COLO829 (cell line): ENCODE measurements around the gene ARID4A.
A peak's percentile ranks its signal among the peaks of the same experiment; 100 is the strongest.
"Not testable (repeated sequence)": the region's sequence is repeated elsewhere in the genome, so short reads cannot be mapped to it uniquely, and the experiment has no call there.

Experiments used
- DNase-seq: peaks from one replicate; pipeline ENCODE4 v3.0.0; 2012; ENCODE audit warnings: low spot score

ARID4A gene

DNA sequence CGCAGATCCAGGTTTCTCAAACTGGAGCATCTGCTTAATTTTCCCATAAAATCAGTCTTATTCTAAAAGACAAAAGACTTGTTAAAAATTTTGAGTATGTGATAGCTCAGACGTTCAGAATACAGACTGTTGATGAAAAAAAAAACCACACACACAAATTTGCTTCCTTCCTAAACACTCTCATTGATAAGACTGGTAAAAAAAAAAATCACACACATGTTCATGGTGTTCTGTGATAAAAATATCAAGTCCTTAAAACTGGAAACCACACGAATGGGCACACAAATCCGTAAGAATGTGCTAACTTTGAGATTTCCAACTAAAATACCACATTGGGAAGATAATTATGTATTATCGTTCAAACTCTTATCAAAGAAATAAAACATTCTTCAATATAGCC, 6.7 kb upstream of the ARID4A start:
- DNase-seq, result no peak

DNA sequence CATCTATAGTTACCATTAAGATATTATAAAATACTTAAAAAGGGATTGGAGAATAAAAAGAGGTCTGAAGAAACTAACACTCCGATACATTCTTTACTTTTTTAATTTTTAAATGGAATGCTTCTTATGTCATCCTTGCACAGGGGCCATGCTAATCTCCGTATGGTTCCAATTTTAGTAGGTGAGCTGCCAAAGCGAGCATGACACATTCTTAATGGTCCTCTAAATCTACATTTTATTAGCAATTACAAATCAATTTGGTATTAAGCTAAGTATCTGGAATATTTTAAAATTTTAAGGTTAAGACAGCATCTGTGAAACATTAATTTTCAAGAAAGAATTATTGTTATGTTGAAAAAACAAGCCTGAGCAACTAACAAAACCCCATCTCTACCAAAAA, 6.2 kb upstream of the ARID4A start:
- DNase-seq, result no peak

DNA sequence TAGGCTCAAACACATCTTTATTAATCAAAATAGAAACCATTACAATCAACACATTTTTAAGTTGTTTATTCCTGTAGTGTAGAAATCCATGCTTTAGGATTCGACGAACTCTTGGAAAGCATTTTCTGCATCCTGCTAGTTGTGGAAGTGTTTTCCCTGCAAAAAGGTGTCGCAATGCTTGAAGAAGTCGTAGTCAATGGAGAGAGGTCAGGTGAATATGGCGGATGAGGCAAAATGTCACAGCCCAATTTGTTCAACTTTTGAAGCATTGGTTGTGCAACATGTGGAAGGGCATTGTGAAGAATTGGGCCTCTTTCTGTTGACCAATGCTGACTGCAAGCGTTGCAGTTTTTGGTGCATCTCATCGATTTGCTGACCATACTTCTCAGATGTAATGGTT, 4.2 kb upstream of the ARID4A start:
- DNase-seq, result no peak

DNA sequence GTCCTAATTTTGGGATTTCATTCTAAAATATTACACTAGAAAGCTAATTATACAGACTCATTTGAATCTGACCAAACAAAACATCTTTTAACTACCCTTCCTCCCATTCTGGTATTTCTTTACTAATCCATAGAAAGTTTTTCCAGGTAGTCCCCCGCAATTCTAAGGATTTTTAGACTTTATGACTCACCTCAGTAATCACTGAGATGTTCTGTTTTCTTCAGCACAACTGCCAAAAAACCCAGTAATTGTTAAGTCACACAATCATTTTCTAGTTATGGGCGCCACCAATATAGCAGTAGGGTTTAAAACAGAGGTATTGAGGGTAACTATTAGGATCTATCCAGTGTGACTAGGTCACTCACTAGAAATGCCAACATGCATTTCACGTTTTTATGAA, 1.6 kb upstream of the ARID4A start:
- DNase-seq, result no peak

DNA sequence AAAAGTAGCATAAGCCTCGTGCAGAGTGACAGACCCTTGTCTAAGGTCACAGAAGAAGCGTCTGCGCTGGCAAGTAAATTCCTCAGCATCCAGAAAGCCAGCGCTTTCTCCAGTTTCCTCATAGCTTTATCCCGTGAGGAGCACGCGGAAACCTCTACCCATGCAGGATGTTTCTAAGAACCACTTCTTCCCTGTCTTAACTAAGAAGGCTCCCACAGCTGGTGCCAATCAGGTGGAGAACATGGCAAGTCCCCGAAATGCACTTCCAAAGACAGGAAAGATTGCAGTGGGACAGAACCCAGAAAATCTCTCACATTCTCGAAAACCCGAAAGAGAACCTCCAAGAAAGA, 968 bp upstream of the ARID4A start:
- no peak for DNase-seq

DNA sequence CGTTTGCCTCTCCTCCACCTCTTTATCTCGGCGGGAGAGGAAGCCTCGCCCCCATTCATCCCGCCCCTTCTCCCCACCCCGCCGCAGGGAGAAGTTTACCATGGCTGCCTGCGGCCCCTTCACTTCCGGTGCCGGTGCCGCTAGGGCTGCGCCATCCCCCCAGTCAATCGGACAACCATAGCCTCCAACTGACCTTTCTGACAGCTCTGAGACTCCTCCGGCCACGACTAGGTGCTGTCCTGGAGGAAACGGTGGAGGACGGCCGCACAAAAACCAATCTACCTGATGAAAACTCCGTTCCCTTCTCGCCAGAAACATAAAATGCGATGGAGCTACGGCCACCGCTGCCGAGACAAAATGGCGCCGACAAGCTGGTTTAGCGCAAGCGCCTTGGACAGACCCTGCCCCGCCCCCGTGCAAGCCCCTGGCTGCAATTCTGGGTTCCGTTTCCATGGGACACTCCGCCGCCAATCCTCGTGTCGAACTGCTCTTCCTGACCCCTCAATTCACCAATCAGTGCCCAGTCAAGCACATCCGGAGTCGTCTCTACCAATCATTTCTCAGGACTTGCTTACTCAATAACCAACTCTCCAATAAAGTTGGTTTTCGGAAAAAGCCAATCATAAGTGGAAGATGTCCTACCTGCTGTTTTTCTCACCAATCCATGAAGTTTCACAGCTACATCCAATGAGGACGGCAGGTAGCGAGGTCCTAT, 436 bp upstream of the ARID4A start:
- peak; percentile 99 for DNase-seq

DNA sequence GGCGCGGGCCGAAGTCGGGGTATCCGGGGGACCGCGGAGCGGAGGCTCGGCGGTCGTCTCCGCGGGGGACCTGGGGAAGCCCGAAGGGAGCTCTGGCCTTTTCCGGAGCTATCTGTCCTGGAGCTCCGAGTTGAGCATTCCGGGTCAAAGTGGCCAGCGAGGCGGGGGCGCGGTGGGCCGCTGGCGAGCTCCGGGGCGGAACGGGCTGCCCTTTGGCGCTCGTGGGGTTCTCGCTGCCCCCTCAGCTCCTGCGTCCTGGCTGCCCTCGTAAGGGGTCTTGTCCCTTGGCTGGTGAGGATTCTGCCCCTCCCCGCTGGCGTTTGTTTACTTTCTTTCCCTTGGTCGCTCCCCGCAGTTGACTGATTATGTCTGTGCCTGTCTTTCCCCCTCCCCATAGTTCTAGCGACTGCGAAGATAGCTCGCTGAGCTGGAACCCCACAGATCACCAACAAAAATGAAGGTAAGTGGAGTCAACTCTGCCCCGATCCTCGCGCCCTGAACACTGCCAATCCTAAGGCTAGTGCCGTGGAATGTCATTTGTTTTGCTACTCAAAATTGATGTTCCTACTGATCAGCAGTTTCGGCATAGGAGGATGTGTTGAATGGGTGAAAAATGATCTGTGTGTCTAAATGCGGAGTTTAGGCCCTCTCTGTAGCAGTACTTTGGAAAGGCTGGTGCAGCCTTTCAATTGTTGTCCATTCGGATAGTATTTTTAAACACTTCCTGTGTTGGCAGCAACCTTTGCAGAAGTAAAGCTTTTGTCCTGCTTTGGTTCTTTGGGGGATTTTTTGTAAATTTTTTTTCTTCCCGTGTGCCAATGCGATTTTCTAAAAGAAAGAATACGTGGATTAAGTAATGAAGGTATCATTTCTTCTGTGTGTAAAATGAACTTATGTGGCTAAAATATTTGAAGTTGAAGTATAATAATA, 1.3 kb downstream of the ARID4A start:
- no peak for DNase-seq

DNA sequence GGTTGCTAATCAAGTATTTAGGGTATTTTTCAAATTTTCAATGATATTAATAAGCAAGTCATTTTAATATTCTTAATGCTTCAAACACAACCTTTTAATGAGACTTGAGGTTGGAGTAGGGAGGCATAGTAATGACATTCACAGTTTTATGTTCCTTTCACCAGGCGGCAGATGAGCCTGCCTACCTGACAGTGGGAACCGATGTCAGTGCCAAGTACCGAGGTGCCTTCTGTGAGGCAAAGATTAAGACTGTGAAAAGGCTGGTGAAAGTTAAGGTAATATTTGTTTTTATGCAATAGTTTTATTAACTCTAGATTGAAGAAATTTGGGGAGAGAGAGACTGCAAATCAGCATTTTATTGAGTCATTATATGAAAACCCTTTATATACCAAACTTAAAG, 3.1 kb downstream of the ARID4A start:
- DNase-seq, result no peak

DNA sequence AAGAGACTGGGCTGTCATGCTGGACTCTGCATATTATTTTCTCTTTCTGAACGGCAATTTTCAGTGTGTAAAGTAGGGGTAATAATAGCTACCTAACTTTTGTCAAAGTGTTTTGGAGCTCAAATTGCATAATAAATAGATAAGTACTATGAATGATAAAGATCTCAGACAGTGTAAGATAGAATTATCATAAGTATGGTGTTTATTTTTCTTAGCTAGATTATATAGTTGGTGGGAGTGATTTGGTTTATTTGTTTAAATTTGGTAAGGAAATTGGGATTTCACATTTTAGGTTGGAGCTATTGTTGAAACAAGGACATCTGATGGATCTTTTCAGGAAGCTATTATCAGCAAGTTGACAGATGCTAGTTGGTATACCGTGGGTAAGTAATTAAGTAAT, 7.4 kb downstream of the ARID4A start:
- DNase-seq, result no peak

DNA sequence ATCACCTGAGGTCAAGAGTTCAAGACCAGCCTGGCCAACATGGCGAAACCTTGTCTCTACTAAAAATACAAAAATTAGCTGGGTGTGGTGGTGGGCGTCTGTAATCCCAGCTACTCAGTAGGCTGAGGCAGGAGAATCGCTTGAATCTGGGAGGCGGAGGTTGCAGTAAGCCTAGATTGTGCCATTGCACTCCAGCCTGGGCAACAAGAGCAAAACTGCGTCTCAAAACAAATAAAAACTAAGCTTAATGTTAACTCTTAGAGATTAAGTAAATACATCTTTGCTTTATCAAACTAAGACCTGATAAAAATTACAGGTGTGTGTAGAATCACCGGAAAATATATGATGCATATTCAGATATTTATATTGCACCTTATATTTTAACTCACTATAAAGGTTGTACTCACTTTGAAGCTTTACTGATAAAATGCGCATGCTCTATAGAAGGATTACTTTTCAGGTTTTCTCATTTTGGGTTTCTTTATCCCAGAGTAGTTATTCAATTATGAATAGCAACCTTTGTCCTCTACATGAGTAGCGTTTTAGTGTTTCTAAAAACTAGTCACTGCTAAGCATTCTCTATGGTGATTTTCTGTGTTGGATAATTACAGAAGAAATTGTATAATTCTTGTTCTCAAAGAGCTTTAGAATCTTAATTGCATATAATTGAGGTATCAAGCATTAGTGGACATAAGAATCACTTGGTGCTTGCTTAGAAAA, 9.4 kb downstream of the ARID4A start:
- peak; percentile 58 for DNase-seq

DNA sequence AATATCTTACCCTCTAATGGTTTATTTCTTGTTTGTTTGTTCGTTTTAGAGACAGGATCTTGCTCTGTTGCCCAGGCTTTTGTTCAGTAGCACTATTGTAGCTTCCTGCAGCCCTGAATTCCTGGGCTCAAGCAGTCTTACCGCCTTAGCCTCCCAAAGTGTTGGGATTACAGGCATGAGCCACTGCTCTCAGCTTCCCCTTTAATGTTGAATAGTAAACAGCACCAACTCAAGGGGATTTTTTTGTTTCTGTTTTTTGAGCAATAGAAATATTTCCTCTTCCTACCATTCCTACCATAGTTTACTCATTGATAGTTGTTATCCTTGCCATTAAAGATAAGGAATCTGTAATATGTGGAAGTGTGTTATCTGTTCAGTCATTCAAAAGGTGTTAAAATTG, 10.7 kb downstream of the ARID4A start:
- no peak for DNase-seq

DNA sequence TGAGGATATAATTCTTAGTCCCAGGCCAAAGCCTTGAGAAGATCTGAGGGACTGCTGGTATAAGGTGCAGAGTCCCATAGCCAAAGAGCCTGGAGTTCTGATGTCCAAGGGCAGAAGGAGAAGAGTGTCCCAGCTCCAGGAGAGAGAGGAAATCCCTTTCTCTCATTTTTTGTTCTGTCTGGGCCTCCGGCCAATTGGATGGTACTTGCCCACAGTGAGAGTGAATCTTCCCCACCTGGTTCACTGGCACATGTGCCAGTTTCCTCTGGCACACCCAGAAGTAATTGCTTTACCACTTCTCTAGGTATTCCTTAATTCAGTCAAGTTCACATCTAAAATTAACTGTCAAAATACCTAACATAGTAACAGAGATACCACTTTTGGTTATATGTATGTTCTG, 15.3 kb downstream of the ARID4A start:
- no peak for DNase-seq

DNA sequence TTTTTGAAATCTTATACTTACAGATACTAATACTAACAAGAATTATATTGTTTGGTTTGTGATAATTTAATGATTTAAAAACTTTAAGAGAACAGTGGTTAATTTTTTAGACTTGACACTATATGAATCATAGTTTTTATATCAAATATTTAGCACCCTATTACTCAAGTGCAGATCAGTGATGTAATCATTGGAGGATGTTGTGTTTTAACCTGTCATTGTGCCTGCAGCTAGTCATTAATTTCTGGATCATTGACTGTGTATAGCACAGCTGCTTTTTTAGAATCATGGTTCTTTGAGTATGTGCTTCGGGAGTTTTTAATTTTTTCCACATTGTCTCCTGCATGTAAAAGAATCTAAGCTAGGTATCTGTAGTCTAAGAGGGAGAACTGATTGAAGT, 17.3 kb downstream of the ARID4A start:
- DNase-seq, result no peak

DNA sequence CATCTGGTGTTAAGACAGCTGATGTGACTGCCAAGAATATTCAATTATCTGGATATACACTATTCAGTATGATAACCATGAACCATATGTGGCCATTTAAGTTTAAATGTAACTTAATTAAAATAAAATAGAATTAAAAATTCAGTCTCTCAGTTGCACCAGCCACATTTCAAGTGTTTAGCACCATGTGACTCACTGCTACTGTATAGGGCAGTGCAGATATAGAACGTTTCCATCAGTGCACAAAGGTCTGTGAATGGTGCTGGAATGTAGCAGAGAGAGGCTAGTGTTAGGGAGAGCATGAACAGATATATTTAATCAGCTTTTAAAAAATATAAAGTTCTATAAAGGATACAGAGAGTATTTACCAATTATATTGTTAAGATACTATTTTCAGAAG, 28.7 kb downstream of the ARID4A start:
- DNase-seq, result no peak

DNA sequence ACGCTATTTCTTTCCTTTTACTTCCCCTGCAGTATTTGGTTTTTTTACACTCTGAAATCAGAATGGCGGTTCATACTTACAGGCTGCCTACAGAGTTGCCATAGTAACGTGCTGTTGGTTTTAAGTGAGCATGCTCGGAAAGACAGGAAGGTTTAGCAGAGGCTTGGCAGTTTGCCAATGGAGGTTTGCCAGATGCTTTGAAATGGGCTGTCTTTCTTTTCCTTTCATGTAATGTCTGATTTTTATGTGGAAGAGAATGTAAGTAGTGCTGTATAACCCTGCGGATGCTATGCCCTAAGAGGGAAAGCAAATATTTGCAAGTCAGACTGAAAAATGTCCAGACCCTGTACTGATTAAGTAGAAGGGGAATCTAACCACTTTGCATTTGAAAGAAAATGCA, 32.8 kb downstream of the ARID4A start:
- DNase-seq, result peak; percentile 77

DNA sequence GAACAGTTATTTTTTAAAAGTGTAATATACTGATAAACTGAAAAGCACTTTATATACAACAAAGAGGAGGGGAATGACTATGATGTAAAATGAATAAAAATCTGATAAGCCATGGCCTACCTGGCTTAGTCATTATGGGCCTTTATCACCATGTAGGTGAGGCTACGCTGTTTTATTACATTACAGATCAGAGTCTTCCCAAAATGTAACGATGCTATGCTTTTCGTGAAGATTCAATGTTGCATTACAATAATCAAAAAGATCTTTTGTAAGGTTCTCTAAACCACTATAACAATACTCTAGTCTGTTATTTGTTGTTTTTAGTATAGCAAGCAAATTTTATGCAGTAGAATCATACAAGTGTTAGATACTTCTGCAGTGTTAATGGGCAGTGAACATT, 34.2 kb downstream of the ARID4A start:
- DNase-seq, result no peak

DNA sequence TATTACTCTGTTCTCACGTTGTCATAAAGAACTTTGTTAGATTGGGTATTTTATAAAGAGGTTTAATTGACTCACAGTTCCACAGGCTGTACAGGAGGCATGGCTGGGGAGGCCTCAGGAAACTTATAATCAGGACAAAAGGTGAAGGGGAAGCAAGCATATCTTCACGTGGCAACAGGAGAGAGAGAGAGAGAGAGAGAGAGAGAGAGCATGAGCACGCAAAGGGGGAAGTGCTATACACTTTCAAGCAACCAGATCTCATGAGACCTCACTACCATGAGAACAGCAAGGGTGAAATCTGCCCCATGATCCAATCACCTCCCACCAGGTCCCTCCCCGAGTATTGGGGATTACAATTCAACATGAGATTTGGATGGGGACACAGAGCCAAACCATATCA, 41.3 kb downstream of the ARID4A start:
- DNase-seq, result not testable (repeated sequence)

DNA sequence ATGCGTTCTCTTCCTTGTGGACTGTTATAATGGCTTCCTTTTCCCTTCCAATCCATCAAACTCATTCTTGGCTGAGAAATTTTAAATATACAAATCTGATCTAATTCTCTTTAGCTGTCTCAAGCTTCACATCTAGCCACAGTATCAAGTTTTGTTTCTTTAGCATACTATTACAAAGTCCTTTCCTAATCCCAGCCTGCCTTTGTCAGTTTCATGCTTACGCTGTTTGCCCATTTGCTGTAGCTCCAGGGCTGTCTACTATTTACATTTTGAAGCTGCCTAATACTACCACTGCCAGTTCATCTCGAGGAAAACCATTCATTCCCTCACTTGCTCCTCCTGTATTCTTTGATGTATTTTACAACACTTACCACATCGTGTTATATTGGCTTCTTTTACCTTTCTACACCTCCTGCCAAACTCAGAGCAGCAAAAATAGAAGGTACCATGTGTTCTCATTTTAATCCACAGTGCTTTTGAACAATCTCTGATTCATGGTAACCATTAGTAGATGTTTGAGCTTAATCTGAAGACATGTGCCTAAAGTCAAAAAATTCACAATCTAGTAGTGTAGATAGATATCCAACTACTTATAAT, 42.9 kb downstream of the ARID4A start:
- DNase-seq, result no peak

DNA sequence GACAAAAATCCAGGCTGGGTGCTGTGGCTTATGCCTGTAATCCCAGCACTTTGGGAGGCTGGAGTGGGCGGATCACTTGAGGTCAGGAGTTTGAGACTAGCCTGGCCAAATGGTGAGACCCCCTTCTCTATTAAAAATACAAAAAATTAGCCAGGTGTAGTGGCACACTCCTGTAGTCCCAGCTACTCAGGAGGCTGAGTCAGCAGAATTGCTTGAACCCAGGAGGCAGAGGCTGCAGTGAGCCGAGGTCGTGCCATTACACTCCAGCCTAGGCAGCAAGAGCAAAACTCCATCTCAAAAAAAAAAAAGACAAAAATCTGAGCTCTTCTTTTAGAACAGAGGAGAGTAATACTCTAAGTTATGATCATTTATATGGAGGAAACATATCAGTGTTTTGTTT, 45.2 kb downstream of the ARID4A start:
- DNase-seq, result not testable (repeated sequence)

DNA sequence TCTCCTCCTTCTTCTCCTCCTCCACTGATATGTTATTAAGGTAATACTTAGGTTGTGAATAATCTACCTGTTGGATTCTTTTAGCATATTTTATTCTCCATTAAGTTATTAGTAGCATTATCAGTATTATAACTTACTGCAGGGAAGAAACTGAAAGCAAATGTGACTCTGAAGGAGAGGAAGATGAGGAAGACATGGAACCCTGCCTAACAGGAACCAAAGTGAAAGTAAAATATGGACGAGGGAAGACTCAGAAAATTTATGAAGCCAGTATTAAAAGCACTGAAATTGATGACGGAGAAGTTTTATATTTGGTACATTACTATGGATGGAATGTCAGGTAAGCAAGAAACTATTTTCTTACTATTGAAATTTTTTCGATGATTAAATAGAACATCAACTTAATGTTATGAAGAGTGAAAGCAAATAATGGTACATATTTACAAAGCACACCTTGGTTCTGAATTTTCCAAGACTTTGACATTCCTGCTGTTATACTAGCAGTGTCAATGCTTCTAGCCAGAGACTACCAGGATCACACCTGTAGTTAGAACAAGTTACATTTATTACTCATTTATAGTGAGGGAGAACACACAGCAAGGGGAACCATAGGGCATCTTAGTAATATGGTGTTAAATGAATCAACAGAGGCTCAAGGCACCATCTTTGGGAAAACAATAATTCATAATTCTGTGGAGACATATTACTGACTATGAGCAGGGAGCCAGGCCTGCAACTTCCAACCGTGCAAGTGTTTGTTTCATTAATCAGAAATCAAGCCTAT, 55.4 kb downstream of the ARID4A start:
- DNase-seq, result no peak

DNA sequence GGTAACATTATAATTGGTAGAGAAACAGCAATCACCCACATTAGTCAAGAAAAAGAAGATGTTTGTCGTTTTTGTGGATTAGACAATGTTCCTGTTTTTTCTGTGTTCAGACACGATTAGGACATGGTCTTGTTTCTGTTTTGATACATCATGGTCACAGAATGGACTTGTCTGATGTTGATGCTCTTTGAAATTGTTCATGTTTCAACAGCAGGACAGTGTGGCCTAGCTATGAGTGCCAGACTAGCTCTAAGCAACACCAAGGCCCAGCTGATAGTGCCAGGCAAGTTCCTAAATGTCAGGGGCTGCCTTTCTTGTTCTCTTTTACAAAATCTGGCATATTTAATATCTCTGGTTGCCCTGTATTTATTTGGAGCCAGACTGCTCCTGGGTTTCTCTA, 56.5 kb downstream of the ARID4A start:
- no peak for DNase-seq

DNA sequence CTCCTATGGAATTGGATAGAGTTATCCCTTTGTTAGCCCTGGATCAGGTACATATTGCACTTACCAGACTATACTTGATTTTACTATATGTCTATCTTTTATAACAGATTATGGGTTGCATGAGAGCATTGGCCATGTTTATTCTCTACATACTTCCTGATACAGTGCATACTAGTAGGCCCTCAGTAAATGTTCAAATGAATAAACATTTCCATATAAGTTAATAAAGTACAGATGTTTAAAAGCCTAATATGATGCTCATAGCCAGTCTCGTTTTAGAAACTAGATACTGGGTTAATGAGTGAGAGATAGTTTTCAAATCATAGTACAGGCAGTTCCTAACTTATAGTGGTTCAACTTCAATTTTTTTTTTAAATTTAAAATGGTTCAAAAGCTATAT, 57.9 kb downstream of the ARID4A start:
- DNase-seq, result no peak
